Measurements from ENCODE around the gene GPX6.

DNA sequence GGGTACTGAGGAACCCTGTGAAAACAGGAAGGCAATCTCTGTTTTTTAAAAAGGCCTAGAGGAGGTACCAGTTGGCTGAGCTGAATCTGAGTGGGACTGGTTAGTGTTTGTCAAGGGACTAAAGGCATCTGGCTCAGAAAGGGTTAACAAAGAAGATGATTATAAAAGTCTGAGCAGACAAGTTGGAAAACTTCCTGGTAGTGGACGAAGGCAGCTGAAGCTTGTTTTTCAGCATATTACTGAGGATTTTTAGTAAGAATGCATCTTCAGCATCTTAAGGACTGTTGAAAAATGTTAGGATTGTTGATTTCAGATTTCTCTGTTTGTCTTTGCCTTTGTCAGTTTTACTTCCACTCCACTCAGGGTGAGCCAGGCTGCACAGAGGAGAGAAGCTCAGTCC is 15.2 kb upstream of the GPX6 start:
- TF ChIP-seq, protein P1, sequence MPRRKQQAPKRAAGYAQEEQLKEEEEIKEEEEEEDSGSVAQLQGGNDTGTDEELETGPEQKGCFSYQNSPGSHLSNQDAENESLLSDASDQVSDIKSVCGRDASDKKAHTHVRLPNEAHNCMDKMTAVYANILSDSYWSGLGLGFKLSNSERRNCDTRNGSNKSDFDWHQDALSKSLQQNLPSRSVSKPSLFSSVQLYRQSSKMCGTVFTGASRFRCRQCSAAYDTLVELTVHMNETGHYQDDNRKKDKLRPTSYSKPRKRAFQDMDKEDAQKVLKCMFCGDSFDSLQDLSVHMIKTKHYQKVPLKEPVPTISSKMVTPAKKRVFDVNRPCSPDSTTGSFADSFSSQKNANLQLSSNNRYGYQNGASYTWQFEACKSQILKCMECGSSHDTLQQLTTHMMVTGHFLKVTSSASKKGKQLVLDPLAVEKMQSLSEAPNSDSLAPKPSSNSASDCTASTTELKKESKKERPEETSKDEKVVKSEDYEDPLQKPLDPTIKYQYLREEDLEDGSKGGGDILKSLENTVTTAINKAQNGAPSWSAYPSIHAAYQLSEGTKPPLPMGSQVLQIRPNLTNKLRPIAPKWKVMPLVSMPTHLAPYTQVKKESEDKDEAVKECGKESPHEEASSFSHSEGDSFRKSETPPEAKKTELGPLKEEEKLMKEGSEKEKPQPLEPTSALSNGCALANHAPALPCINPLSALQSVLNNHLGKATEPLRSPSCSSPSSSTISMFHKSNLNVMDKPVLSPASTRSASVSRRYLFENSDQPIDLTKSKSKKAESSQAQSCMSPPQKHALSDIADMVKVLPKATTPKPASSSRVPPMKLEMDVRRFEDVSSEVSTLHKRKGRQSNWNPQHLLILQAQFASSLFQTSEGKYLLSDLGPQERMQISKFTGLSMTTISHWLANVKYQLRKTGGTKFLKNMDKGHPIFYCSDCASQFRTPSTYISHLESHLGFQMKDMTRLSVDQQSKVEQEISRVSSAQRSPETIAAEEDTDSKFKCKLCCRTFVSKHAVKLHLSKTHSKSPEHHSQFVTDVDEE (CRISPR knock-in tag; IDR thresholded peaks at IDR 0.05) = no peak
- TF ChIP-seq, protein P2, sequence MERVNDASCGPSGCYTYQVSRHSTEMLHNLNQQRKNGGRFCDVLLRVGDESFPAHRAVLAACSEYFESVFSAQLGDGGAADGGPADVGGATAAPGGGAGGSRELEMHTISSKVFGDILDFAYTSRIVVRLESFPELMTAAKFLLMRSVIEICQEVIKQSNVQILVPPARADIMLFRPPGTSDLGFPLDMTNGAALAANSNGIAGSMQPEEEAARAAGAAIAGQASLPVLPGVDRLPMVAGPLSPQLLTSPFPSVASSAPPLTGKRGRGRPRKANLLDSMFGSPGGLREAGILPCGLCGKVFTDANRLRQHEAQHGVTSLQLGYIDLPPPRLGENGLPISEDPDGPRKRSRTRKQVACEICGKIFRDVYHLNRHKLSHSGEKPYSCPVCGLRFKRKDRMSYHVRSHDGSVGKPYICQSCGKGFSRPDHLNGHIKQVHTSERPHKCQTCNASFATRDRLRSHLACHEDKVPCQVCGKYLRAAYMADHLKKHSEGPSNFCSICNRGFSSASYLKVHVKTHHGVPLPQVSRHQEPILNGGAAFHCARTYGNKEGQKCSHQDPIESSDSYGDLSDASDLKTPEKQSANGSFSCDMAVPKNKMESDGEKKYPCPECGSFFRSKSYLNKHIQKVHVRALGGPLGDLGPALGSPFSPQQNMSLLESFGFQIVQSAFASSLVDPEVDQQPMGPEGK (CRISPR knock-in tag; IDR thresholded peaks at IDR 0.05; ENCODE audit: borderline replicate concordance) = no peak
- TF ChIP-seq ZNF565 (CRISPR knock-in tag; conservative IDR thresholded peaks at IDR 0.05; ENCODE audit: low read depth) (no peak), TOX (CRISPR knock-in tag; IDR thresholded peaks at IDR 0.05; ENCODE audit: borderline replicate concordance) (no peak), RARB (CRISPR knock-in tag; IDR thresholded peaks at IDR 0.05) (no peak), ZFP3 (CRISPR knock-in tag; IDR thresholded peaks at IDR 0.05) (no peak), PPARA (CRISPR knock-in tag; IDR thresholded peaks at IDR 0.05; ENCODE audit: borderline replicate concordance) (no peak), TCF4 (CRISPR knock-in tag; IDR thresholded peaks at IDR 0.05; ENCODE audit: borderline replicate concordance) (no peak), OSR1 (CRISPR knock-in tag; IDR thresholded peaks at IDR 0.05) (no peak), CSDC2 (CRISPR knock-in tag; IDR thresholded peaks at IDR 0.05) (no peak)
